Stimulated activated CD4-positive, alpha-beta T cell treated with anti-CD3 and anti-CD28 coated beads, Interleukin-4, amount 100 ng/mL, for 1 hour (primary cell): ENCODE results near the gene MBTPS2.
"Not testable (repeated sequence)": the region's sequence is repeated elsewhere in the genome, so short reads cannot be mapped to it uniquely, and the experiment has no call there.

ENCODE experiments used
- DNase-seq: peaks from one replicate; pipeline ENCODE4 v3.0.0-alpha.2; 2020

The MBTPS2 gene

GRCh38 chrX:21839334-21840192, at the start of gene MBTPS2:
Gene MBTPS2 (plus strand): TSS chrX:21839617. CDS start chrX:21839735, 118 bp downstream.
- DNase-seq = peak; percentile 80

GRCh38 chrX:21798677-21799219, 40.7 kb upstream of the MBTPS2 start:
- DNase-seq = no peak

- no peak for DNase-seq
These were observed 39.6 kb upstream of the MBTPS2 start for GRCh38 chrX:21799767-21800166.

- no peak for DNase-seq
These were observed 39.1 kb upstream of the MBTPS2 start for GRCh38 chrX:21800344-21800770.

GRCh38 chrX:21802054-21802670, 37.3 kb upstream of the MBTPS2 start:
- DNase-seq = no peak

GRCh38 chrX:21802839-21803238, 36.6 kb upstream of the MBTPS2 start:
- DNase-seq = no peak

GRCh38 chrX:21806691-21807090, 32.7 kb upstream of the MBTPS2 start:
- no peak for DNase-seq

GRCh38 chrX:21811832-21812231, 27.6 kb upstream of the MBTPS2 start:
- DNase-seq = no peak

GRCh38 chrX:21812628-21813027, 26.8 kb upstream of the MBTPS2 start:
- DNase-seq = no peak

GRCh38 chrX:21813612-21814368, 25.6 kb upstream of the MBTPS2 start:
- no peak for DNase-seq

- no peak for DNase-seq
These were observed 23.3 kb upstream of the MBTPS2 start for GRCh38 chrX:21816136-21816535.

- DNase-seq = not testable (repeated sequence)
These were observed 19.2 kb upstream of the MBTPS2 start for GRCh38 chrX:21820170-21820569.

- DNase-seq = no peak
These were observed 17.5 kb upstream of the MBTPS2 start for GRCh38 chrX:21821875-21822274.

- DNase-seq = no peak
These were observed 7.9 kb upstream of the MBTPS2 start for GRCh38 chrX:21831496-21831895.

- no peak for DNase-seq
These were observed 2.4 kb upstream of the MBTPS2 start for GRCh38 chrX:21837056-21837455.

GRCh38 chrX:21838937-21839333, 482 bp upstream of the MBTPS2 start:
- DNase-seq = no peak

- DNase-seq = peak; percentile 1
These were observed 752 bp downstream of the MBTPS2 start for GRCh38 chrX:21840193-21840545.

- no peak for DNase-seq
These were observed 3.8 kb downstream of the MBTPS2 start for GRCh38 chrX:21843179-21843578.

- DNase-seq = no peak
These were observed 5.7 kb downstream of the MBTPS2 start for GRCh38 chrX:21845096-21845495.

GRCh38 chrX:21847342-21847741, 7.9 kb downstream of the MBTPS2 start:
- no peak for DNase-seq

GRCh38 chrX:21853578-21853977, 14.2 kb downstream of the MBTPS2 start:
- DNase-seq = no peak

- no peak for DNase-seq
These were observed 16.6 kb downstream of the MBTPS2 start, which contains the start of gene YY2 for GRCh38 chrX:21855937-21856415. Gene YY2 (plus strand): TSS chrX:21855987. CDS start chrX:21856485, 498 bp downstream.

- no peak for DNase-seq
These were observed 17.1 kb downstream of the MBTPS2 start for GRCh38 chrX:21856504-21856903.
